Jurkat, Clone E6-1 (cell line): ENCODE measurements around the gene ATP2A3.

ENCODE experiments used
- DNase-seq: peaks from one replicate; pipeline ENCODE4 v3.0.0-alpha.2; 2011; ENCODE audit warnings: low read depth, low spot score
- H3K4me3 ChIP-seq: 2 replicates; pipeline ENCODE4 v1.5.1; 2011; ENCODE audit warnings: mild to moderate bottlenecking, low read length, control low read depth, moderate library complexity

The ATP2A3 gene

DNA sequence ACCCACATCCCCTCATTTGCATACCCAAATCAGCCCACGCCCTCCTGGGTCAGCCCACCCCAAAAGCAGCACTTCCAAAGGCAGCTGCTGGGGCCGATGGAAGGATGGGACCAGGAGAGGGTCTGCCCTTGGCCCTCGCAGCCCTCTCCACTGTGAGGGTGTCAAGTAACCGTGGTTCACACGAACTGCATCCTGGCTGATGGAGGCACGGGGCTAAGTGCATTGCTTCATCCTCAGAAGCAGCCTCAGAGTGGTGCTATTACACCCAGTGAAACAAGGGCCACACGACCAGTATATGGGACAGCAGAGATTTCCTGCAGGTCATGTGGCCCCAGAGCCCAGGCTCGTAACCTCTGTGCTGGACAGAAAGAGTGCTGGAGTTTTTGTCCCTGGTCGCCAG is 13.2 kb upstream of the ATP2A3 start:
- no peak for DNase-seq
- no peak overlapping the region for H3K4me3 ChIP-seq

DNA sequence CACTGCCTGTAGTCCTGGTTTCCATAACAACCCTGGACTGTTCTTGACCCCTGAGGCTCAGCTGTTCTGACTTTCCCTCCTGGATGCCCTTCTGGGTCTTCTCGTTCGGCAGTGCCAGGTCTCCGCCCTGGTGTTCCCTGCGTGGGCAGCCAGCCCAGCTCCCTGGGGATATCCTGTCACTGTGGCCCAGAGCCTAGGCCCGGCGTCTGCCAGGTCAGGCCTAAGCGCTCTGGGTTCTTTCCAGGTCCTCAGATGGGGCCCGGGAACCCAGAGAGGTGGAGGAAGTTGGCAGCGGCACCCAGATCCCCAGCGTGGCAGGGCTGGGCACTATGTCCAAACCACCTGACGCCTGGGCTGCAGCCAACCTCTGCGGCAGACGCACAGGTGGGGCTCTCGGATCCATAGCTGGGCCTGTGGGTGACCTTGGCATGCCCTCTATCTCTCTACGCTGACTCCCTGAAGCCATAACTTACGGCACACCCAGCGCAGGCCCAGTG is 12.5 kb upstream of the ATP2A3 start:
- DNase-seq: no peak
- H3K4me3 ChIP-seq: no peak overlapping the region

DNA sequence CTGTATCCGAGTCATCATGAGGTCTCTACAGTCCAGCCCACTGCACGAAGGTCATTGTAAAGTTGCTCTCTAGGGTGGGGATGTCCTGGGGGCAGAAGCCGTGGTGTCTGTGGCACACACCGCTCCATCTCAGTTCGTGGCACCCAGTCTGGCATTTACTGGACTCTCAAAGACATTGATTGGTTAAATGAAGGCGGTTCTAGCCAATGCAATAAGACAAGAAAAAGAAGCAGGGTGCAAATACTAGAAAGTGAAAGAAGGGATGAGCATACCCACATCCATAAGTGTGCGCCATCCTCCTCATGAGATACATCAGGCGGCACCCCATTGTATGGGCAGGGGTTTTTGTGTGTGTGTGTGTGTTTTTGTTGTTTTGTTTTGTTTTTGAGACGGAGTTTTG is 10.7 kb upstream of the ATP2A3 start:
- DNase-seq: no peak

DNA sequence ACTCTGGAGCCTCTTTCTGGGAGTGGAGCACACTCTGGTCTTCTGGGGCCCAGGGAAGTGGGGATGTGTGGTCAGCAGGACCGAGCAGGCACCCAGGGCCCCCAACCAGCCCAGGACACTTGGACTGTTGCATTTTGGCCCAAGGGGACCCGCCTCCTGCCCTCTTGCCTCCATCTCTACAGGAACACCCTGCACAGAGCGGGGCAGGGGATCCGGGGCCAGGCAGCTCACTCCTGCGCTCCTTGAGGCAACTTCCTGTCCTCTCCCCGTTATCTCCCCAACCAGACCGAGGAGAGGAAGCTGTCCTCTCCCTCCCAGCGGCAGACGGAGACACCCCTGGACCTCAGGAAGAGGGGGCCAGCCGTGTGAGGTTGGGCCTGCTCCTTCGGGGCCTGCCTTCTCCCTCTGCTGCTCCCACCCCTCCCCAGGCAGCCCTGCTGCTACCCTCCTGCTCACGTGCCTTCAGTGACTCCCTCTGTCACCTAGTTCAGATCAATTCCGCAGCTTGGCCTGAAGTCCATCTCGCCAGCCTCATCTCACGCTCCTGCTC is 10.0 kb upstream of the ATP2A3 start:
- H3K4me3 ChIP-seq: no peak overlapping the region
- DNase-seq: no peak

More for the DNA sequence above, 10.7 kb upstream of the ATP2A3 start:
- no peak overlapping the region for H3K4me3 ChIP-seq

DNA sequence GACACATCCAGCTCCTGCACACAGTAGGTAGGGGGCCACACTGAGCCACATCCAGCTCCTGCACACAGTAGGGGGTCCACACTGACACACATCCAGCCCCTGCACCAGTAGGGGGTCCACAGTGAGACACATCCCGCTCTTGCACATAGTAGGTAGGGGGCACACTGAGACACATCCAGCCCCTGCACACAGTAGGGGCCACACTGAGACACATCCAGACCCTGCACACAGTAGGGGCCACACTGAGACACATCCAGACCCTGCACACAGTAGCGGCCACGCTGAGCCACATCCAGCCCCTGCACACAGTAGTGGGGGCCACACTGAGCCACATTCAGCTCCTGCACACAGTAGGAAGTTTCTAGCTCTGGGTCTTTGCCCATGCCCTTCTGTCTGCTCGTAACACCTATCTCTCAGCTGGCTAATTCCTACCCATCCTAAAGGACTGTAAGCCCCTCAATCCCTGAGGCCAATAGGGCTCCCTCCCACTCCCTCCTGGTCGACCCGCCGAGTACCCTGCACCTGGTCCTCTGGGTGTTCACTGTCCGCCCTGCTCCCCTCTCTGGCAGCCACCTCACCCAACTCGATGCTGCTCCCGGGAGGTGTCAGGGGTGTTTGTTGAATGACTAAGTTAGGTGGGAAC is 9.4 kb upstream of the ATP2A3 start:
- H3K4me3 ChIP-seq: no peak overlapping the region
- DNase-seq: no peak

DNA sequence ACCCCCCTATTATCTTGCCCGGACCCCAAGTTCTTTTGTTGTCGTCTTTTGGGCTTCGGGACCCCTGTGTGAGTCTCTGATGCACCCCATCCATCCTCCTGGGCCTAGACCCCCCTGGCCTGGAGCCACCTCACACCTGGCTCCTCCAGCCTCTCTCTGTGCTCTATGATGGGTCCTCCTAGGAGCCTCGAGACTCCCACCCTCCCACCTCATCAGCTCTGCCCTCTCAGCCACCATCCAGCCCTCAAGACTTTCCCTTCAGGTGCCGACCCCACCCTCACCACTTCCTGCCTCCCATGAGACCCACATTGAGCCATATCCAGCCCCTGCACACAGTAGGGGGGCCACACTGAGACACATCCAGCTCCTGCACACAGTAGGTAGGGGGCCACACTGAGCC is 8.7 kb upstream of the ATP2A3 start:
- H3K4me3 ChIP-seq: peak overlapping the region; percentile 42; the same call in 1 of the 2 replicates
- DNase-seq: no peak

DNA sequence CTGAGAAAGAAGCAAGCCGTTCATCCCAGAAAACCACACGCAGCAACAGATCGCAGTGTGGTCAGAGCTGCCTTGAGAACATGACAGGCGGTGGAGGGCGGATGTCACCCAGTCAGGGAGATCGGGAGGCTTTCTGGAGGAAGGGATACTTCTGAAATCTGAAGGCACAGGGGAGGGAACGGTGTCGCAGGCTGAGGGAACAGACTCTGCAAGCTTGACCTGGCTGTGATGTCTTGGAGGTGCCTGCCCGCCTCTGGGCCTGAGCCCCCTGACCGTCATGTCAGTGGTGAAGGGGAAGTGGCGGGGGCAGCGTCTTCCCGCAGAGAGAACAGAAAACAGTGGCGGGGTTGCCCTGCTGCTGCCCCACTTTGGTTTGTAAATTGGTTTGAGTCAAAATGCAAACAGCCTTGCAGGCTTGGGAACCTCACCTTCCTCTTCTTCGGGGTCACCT is 8.1 kb upstream of the ATP2A3 start:
- H3K4me3 ChIP-seq: peak overlapping the region; percentile 42
- peak; percentile 71 for DNase-seq

DNA sequence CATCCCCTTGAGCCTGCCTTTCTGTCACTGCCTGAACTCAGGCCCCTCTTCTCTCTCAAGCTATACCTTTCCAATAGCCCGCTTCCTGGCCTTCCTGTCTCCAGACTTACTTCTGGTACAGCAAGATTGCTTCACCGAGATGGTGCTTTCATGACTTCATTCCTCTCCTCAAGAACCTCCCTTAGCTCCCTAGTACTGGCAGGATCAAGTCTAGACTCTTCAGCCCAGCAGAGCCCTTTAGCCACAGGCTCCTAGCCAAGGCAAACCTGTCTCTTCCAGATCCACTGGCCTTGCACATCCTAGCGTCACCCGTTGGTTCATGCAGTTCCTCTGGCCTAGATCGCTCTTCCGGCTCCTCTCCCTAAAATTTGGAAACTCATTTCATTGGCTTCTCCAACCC is 6.4 kb upstream of the ATP2A3 start:
- no peak for DNase-seq
- no peak overlapping the region for H3K4me3 ChIP-seq

DNA sequence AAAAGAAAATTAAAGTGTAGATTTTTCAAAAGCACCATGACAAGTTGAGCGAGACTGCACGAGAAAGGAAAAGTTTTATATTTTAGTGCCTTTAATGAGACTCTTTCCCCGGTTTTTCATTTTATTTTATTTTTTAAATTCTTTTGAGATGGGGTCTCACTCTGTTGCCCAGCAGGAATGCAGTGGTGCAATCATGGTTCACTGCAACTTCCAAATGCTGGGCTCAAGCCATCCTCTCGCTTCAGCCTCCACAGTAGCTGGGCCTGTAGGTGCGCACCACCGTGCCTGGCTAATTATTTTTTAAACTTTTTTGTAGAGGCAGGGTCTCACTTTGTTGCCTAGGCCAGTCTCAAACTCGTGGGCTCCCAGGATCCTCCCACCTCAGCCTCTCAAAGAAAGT is 5.7 kb upstream of the ATP2A3 start:
- no peak overlapping the region for H3K4me3 ChIP-seq
- no peak for DNase-seq

DNA sequence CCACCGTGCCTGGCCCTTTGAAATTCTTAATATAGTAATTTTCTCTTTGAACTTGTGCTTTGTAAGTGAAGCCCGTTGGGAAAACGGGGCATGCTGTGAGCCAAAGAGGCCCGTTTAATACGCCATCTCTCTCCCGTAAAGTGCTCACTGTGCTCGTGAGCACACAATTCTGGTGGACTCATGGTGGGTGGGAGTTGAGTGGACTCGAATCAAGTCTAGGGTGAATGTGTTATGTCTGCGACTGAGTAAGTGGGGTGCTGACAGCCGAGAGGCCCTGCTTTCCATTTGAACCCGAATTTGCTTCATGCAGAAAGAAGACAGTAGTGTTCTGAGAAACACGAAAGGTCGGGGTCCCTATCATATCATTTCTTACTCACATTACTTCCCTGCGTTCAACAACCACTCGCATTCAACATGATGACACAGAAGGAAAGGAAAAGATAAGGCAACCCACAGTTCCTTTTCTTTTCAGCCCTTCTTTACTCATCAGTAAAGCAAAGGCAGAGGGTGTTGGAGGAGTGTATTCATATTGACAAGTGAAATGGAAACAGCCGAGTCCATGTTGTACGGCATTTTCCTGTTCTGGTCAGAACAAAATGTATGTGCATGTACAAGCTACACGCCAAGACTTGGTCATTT is 4.8 kb upstream of the ATP2A3 start:
- no peak for DNase-seq
- H3K4me3 ChIP-seq: no peak overlapping the region

DNA sequence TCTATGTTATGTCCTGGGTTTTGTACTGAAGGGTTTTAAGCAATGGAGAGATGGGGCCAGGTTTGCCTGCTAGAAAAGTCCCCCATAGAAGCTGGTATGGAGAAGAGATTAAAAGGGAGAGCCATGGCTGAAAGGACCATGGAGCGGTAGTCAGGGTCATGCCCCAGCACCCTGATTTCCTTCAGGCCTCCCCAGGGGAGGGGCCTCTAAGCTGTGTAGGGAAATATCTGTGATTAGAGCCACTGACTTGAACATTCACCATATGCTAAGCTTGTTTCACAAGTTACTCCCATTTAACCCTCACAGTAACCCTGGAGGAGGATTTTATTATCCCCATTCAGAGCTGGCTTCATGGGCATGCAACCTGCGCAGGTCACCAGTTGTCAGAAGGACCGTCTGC is 3.8 kb upstream of the ATP2A3 start:
- DNase-seq: no peak
- no peak overlapping the region for H3K4me3 ChIP-seq

DNA sequence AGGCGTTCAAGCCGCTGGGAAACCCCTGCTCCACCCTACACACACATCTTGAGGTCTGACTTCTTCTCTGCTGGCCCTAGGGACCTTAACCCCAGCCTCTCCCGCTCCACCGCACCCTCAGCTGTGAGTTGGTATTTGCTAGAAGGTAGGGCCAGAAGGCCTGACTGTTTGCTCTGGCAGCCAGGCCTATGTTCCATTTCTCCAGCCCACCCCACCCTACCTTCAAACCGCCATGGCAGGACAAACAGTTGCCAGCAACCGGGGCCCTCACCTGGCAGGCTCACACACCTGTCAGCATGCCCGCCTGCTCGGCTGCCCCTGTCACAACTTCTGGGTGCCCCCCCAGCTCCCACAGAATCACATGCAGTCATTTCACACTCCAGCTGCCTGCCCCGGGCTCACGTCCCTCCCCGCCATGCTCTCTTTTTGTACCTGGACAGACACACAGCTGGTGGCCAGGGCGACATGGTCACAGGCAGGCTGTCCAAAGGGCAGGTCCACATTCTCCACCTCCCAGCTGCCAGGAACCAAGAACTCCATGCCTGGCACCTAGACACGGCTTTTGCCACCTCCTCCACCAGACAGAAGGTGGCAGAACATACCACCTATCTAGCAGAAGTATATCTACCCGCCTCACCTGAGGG is 2.6 kb upstream of the ATP2A3 start:
- H3K4me3 ChIP-seq: no peak overlapping the region
- no peak for DNase-seq

DNA sequence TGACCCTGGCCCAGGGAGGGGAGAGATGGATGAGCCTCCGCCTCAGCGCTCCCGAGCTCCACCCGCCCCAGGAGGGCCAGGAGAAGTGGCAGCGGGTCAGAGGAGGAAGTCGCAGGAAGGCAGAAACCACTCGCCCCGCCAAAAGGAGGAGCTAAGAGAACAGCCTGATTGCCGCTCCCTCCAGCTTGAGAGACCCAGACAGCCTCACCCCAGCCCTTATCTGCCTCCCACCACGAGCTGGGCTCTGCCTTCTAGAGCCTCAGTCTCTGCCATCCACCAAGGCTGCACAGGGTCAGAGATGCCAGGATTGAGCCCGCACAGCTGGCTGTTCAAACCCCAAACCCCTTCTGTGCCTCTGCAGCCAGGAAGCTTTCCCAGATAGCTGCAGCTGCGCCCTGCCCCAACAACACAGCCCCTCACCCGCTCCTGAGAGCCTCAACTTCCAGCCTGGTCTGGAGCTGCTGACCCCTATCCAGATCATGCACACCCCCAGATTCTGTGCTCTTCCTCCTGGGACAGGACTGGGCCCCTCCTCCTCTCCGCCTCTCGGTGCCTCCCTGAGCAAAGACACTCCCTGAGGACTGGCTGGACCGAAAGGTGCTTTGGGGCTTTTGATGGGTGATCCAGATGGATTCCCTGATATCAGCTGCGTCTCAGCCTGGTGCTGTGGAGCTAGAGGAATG is 1.0 kb upstream of the ATP2A3 start:
- peak; percentile 91 for DNase-seq
- H3K4me3 ChIP-seq: peak overlapping the region; percentile 56

DNA sequence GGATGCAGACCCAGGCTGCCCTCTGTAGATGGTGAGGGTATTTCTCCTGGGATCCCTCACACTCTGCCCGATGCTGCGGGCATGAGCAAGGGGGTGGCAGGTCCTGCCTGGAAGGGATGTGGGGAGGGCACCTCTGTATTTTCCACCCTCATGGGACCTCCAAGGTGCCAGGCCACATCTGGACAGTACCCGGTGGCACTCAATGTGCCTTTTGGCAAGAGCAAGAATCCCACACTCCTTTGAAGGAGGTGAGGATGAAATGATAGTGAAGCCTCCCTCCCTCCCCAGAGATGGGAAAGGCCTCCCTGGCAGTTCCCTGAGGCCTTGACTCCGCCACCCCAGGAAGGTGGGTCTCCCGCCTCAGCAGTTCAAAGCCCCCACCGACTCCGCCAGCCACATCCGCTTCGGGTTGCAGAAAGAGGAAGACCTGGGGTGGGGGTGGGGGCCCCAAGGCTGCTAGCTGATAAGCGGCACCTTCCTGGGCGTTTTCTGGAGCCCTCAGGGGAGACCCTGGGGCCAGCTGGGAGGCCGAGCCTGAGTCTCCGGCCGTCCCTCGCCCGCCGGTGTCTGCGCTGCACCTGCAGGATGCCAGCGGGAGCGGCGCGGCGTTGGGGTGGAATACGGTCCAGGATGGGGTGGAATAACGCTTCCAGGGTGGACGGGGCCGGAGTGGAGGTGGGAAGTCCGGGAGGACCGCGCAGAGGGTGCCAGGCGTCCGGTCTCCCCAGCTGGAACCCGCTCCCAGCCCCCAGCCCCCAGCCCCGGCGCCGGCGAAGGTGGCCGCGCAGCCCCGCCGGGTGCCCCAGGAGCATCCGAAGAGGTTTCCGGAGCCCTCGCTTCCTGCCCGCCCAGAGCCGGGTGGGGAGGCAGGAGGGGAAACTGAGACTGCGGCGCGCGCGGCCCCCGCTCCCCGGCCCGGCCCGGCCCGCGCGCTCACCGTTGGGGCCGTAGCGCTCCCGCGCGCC is 718 bp downstream of the ATP2A3 start:
- peak; percentile 95 for DNase-seq
- peak overlapping the region; percentile 87 for H3K4me3 ChIP-seq

DNA sequence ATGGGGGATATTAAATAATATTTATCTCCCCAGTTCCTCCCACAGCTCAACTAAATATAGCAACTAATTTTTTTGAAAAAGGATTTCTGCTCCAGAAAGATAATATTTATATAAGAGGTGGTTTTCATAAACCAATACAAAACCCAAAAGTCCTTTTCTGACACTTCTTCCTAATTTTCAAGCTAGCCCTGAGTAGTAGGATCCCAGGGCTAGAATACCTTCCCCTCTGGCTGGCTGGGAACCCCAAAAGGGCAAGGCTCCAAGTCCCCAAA is 1.3 kb downstream of the ATP2A3 start:
- DNase-seq: no peak
- H3K4me3 ChIP-seq: peak overlapping the region; percentile 87

DNA sequence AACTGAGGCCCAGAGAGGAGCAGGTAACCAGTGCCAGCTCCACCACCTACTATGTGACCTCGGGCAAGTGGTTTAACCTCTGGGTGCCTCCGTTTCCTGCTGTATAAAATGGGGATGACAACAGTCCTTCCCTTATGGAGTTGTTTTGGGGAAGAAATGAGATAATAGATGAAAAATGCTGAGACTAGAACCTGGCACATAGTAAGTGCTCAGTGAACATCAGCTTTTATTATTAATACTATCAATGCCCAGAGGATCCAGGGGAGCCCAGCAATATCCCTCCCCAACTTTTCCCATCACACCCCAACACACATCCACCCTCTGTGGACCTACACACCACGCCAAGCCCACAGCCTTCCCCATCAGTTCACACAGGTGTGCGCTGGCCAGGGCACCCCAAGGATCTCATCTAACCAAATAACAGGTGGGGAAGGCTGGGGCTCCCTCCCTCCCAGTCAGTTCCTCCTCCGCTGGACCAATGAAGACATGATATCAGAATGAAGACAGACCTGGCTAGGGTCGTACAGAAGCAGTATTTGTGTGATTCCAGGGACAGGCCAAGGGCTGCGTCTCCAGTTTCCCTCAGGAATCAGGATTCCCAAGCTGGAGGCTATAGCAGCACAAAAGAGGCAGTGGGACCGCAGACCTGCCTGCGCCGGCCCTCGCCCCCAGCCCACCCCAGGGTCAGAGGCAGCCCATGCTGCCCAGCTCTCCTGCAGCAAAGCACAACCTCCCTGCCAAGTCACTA is 1.8 kb downstream of the ATP2A3 start:
- peak overlapping the region; percentile 87 for H3K4me3 ChIP-seq
- DNase-seq: no peak

DNA sequence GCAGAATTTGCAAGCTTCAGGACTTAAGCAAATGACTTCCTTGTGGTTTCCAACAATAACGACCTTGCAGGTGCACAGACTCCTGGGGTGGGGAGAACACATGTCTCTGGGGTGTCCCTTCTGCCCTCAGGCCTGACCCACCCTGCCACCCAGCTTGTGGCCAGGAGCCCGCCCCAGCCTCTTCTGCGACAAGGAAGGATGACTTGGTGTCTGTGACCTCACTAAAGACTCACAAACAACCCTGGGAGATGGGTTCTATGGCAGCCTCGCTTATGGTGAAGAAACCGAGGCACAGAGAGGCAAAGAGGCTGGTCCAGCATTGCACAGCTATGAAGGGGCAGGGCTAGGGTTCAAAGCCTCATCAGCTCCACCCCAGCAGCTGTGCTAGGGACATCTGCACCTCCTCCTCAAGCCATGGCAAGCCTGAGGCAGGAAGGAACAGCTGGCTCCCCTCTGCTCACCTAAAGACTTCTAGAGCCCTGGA is 2.6 kb downstream of the ATP2A3 start:
- H3K4me3 ChIP-seq: peak overlapping the region; percentile 87
- DNase-seq: peak; percentile 99

DNA sequence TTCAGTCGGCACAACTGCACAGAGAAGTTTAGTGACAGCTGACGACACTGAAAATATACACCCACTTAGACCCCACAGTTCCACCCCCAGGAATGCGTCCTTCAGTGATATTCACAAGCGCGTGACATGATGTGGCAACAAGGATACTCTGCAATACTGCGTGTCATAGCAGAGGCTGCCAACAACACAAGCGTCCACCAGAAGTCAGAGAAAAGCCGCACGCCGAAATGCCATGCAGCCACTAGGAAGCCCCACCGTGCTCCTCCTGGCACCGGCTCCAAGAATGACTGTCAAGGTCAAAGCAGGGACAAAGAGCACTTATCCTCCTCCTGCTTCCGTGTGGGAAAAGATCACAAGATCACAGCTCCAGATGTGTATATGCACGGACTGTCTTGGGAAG is 3.5 kb downstream of the ATP2A3 start:
- peak overlapping the region; percentile 87 for H3K4me3 ChIP-seq
- no peak for DNase-seq
